ENCODE results near the gene KIF17.

The KIF17 gene
- 0 to 0.28 reads per million in 2 donors for total RNA-seq

- DNase-seq = peak; percentile 49
Observed at GRCh38 chr1:20717452-20718342, at the start of gene KIF17. TSS of gene KIF17 (minus strand) at chr1:20718007. CDS start at chr1:20717706, 301 bp downstream.

DNA sequence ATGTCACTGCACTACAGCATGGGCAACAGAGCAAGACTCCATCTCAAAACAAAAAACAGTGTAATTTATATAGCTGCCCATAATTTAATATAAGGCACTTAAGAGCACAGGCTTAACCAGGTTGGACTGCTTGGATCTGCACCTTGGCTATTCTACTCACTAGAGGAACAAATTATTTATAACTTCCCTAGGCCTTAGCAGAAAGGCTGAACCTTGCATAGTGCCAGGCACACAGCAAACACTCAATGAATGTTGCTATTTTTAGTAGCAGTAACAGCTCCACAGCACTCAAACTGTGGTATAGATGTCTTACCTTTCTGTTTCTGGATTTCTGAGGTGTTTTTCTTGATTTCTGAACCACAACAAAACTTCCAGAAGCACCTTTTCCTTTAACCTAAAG is 49.5 kb upstream of the KIF17 start:
- DNase-seq = no peak

- no peak for DNase-seq
Observed at GRCh38 chr1:20763417-20763816, 45.6 kb upstream of the KIF17 start.

- no peak for DNase-seq
Observed at GRCh38 chr1:20760322-20760721, 42.5 kb upstream of the KIF17 start.

GRCh38 chr1:20753589-20753988 is 35.8 kb upstream of the KIF17 start:
- DNase-seq = no peak

DNA sequence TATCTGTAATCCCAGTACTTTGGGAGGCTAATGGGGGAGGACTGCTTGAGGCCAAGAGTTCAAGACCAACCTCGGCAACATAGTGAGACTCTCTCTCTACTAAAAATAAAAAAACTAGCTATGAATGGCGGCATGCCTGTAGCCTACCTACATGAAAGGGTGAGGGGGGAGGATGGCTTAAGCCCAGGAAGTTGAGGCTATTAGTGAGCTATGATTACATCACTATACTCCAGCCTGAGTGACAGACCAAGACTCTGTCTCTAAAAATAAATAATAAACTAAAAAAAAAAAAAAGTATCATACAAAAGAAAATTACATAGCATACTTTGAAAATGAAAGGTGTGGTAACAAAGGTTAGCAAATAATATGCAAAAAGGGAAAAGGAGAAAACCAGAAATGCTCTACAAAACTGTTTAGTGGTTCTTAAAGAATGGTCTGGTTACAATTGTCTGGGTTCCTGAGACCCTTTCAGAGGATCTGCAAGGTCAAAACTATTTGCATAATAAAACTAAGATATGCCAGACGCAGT is 33.7 kb upstream of the KIF17 start:
- DNase-seq = no peak

GRCh38 chr1:20742671-20743070 is 24.9 kb upstream of the KIF17 start:
- no peak for DNase-seq

DNA sequence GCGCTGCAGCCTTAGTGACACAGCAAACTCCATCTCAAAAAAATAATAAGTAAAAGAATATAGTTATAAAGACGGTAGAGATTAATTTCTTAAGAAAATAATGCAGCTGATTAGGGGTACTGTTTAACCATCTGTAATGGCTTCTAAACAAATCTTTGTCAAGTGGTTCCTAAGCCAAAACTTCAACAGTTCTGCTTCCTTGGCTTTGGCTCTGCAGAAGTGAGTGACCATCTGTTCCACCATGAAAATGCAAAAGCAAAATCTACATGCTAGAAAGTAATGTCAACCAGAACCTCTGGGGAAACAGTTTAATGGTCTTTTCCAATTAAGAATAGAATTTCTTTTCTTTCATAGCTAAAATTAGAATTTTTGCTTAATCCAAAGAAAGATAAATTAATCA is 23.0 kb upstream of the KIF17 start:
- no peak for DNase-seq

- DNase-seq = no peak
Observed at GRCh38 chr1:20739225-20739624, 21.4 kb upstream of the KIF17 start.

DNA sequence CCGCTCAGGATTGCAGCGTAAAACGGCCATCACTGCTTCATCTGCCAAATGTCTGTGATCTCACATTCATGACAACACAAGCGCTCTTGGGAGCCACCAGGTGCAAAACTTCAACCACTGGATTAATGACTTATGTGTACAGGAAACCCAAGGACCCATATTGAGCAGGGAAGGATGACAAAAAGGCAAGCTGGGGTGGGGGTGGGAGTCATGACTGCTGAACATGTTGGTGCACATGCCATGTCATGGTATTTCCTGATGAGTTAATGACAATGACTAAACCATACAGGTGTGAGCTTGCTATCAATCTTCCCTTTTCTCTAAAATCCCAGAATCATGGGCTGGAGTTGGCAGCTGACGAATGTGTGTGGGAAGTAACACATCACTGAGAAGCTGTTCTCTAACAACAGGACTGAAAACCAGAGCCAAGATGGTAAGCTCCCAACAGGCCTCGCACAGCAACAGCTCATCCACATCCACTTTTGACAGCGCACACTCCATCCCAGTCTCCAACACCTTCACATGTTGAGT is 17.8 kb upstream of the KIF17 start:
- no peak for DNase-seq

DNA sequence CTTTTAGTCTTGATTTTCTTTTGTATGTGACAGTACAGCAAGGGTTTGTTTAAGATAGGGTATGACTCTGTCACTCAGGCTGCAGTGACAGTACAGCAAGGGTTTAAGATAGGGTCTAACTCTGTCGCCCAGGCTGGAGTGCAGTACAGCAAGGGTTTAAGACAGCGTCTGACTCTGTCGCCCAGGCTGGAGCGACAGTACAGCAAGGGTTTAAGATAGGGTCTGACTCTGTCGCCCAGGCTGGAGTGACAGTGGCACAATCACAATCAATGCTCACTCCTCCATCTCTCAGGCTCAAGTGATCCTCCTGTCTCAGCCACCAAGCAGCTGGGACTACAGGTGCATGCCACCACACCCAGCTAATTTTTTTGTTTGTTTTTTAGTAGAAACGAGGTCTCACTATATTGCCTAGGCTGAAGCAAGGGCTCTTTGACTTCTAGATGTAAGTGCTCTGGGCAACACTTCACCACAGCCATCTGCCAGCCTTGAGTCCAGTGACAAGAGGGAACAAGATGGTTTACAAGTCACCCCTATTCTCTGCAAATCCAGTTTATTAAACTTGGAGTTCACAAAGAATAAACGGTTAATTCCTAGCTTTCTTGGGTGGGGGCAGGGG is 15.7 kb upstream of the KIF17 start:
- no peak for DNase-seq

- DNase-seq = peak; percentile 51
Observed at GRCh38 chr1:20732588-20733359, 15.0 kb upstream of the KIF17 start, which contains the start of gene SH2D5. TSS of gene SH2D5 (minus strand) at chr1:20732703. CDS start at chr1:20728044, 4,659 bp downstream.

DNA sequence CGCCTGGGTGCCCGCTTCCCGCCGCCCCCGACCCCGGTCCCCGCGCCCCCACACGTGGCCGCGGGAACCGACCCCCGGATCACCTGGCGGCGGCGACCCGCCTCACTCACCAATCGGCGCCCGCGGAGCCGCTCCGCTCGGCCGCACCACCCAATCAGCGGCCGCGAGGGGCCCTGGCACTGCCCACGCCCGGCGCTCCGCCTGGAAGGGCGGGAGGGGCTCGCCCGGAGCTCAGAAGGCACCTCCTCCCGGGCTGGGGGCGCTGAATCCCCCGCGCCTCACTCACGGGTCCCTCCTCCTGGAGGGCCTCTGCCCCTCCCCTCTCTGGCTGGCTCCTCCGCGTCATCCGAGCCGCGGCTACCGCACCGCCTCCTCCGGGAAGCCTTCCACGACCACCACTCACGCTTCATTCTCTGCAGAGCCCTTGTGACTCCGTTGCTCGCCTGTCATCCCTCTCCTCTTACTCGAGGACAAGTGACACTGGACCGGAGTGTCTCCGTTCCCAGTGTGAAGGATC is 14.3 kb upstream of the KIF17 start:
- peak; percentile 38 for DNase-seq

DNA sequence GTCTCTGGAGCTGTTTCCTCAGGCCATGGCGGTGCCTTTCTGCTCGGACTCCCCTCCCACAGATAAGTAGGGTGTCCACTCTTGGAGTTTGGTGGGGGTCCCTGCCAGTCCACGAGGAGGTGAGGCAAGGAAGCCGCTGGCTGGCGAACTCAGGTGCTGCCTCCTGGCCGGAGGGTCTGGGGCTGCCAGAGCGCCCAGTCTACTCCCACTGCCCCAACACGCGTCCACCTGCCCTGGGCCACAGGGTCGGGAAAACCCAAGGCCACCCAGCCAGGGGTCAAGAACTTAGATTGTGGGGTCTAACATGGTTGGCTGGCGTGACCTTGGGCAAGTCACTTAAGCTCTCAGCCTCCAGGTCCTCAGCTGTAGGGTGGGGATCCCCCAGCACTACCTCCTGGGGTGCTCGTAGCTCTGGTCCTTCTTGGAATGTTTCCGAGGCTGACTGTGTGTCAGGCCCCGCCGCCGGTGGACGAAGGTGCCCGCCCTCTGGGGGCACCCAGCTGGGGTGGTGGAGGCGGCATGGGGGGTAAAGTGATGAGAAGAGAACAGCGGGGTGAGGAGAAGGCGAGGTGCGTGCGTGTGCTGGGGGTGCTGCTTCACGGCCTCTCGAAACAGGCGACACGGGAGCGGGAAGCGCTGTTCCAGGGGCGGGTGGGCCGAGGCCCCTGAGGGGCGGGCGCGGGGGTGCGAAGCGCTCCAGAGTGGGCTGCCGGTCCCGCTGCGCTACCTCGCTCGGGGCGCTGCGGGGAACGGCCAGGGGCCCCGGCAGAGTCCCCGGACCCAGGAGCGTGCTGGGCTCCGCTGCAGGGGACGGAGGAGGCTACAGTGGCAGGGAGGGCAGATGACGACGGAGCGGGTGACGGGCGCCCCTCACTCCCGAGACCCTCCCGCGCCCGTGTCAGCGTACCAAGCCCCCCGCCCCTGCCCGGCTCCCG is 13.5 kb upstream of the KIF17 start:
- DNase-seq = no peak

DNA sequence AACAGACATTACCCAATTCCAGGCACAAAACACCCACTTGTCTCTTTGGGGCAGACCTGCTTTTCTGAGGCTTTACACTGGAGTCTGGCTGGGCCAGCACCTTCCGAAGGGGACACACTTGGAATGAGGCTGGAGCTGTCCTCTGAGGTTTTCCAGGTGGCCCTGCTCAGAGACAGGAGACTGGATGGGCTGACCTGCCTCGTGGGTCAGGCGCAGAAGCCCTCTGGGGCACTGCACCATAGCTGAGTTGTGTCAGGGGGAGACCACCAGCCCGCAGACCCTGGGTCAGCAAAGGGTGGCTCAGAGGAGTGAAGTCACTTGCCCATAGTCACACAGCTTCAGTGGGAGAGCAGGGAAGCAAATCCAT is 12.9 kb upstream of the KIF17 start:
- DNase-seq = no peak

GRCh38 chr1:20729990-20730689 is 12.3 kb upstream of the KIF17 start:
- DNase-seq = no peak

DNA sequence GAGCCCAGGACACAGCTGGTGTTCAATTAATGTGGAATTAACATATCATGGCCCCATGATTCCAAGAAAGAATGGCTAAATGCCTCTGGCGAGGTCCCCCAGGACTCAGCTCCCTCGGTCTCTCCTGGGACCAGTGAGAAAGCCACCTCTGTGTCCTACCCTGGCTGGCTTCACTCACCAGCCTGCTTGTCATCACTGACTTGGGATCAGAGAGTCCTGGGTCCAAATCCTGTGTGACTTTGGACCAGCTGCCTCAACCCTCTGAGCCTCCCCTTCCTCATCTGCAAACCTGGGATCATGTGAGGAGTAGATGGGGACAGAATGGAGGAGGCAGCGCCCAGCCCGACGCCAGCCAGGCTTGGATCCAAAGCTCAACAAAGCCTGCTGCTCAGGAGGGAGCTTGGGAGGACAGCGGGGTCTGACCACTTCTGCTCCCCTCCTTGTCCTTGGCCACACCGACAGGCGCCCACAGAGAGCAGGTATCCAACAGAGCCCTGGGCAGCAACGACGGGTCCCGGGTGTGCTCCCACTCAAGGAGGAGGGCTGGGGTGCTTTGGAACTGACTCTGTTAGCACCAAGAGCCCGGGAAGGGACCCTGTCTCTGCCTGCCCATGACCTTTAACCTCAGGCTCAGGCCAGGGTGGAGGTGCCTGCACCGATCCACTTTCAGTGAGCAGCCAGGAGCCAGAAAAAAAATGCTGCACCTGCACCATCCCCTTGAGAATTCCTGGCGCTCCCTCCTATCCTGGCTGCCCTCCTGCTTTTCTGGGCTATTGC is 11.5 kb upstream of the KIF17 start:
- no peak for DNase-seq

- no peak for DNase-seq
Observed at GRCh38 chr1:20728371-20729154, 10.8 kb upstream of the KIF17 start.

DNA sequence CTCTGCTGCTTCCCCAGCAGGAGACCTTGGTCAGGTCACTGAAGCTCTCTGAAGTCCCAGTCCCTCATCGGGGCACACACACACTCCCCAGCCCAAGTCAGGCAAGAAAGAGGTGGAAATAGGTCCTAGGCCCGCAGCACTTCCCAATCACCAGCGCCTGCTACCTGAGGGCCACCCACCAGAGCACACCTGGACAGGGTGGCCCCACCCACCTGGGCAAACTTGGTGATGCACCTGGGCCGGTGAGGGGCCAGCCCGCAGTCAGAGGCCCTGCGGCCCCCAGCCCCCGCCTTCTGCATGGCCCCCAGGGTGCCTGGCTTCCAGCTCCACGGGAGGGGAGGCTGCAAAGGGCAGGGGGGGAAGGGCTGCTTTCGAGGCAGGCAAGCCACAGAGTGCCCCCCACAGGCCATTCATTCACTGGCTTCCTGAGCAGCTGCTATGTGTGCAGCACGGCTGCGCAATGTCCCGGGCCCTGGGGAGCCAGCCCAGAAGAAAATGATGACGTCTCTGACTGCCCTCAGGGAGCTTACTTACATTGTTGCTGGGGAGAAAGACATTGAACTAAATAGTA is 10.0 kb upstream of the KIF17 start:
- DNase-seq = no peak

Data from T-helper 9 cell (primary cell).